ENCODE data around the gene DCBLD2. TPM values are rescaled to one million over a fixed set of nuclear protein-coding genes. Genes with fewer than 3 reads are reported as not detected.

Gene DCBLD2
- total RNA-seq, 2 donors from 2014 or later, result 26.4 to 151 TPM

DNA sequence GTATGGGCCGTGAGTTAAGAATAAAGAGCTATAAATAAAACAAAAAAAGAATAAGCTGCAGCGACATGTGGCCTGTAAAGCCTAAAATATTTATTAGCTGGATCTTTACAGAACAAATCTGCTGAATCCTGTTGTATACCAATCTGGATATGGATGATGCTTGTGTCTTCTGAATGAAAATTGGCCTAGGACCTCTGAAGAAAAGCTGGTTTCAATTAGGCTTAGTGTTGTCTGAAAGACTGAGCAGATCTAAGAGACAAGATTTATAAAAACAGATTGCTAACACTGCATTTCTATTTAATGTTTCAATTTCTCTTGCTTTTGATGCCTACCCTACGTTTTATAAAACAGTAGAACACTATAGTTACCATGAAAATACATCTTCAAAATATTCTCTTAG lies 80.4 kb downstream of the DCBLD2 start:
- TF ChIP-seq POLR2A (IDR thresholded peaks at IDR 0.05) (no peak), POLR2AphosphoS5 (IDR thresholded peaks at IDR 0.05) (no peak)
- TF ChIP-seq, protein P1, sequence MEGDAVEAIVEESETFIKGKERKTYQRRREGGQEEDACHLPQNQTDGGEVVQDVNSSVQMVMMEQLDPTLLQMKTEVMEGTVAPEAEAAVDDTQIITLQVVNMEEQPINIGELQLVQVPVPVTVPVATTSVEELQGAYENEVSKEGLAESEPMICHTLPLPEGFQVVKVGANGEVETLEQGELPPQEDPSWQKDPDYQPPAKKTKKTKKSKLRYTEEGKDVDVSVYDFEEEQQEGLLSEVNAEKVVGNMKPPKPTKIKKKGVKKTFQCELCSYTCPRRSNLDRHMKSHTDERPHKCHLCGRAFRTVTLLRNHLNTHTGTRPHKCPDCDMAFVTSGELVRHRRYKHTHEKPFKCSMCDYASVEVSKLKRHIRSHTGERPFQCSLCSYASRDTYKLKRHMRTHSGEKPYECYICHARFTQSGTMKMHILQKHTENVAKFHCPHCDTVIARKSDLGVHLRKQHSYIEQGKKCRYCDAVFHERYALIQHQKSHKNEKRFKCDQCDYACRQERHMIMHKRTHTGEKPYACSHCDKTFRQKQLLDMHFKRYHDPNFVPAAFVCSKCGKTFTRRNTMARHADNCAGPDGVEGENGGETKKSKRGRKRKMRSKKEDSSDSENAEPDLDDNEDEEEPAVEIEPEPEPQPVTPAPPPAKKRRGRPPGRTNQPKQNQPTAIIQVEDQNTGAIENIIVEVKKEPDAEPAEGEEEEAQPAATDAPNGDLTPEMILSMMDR (IDR thresholded peaks at IDR 0.05), result no peak
- no peak overlapping the region for H3K4me3 ChIP-seq
- H3K9me3 ChIP-seq, result no peaks in the 10 kb centered on the region
- H3K27me3 ChIP-seq (replicated peaks; ENCODE audit: insufficient read depth), result no peaks in the 10 kb centered on the region
- intact Hi-C loops (cut with DNase I), result no loop called here
- 58% methylated on average over 3 of the region's 3 CpGs for WGBS
- no peaks in the 10 kb centered on the region for H3K36me3 ChIP-seq
- DNase-seq (ENCODE audit: low spot score), result no peak
- no peak overlapping the region for H3K27ac ChIP-seq
- no peaks in the 10 kb centered on the region for H3K4me1 ChIP-seq (replicated peaks)

DNA sequence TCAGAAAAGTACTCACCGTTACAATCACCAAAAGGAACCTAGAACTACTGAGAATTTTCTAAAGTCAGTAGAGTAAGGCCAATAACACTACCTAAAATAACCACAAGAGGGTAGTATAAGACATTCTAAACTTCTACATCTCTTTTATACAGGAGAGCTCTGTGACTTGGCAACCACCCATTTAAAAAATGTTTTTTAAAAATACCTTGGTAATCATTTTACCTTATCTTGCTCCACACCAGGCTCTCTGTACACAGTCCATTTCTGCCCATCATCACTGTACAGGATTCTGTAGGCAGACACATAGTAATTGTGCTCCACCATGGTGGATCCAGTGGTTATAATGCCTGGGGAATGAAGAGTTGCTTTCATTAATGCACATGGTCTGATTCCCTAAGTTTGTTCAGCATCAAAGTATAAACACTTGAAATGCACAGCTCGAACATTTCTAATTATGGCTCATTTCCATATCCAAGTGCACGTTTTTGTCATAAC lies 83.9 kb downstream of the DCBLD2 start:
- no peak overlapping the region for H3K27ac ChIP-seq
- H3K4me1 ChIP-seq (replicated peaks), result no peaks in the 10 kb centered on the region
- intact Hi-C loops (cut with DNase I), result loop anchor here (2.0 to 5.0 kb wide), 2 partner anchors 177 to 935 kb away; no protein-coding TSS in a partner anchor
- DNase-seq (ENCODE audit: low spot score), result no peak
- H3K4me3 ChIP-seq, result no peak overlapping the region
- no peaks in the 10 kb centered on the region for H3K9me3 ChIP-seq
- 24% methylated on average over 3 of the region's 3 CpGs for WGBS
- no peaks in the 10 kb centered on the region for H3K27me3 ChIP-seq (replicated peaks; ENCODE audit: insufficient read depth)
- TF ChIP-seq POLR2AphosphoS5 (IDR thresholded peaks at IDR 0.05) (no peak), POLR2A (IDR thresholded peaks at IDR 0.05) (no peak)
- TF ChIP-seq, protein P1 (IDR thresholded peaks at IDR 0.05), result peak in 3 of 4 experiments; percentile 83 to 88 (median 86)
- H3K36me3 ChIP-seq, result no peaks in the 10 kb centered on the region

DNA sequence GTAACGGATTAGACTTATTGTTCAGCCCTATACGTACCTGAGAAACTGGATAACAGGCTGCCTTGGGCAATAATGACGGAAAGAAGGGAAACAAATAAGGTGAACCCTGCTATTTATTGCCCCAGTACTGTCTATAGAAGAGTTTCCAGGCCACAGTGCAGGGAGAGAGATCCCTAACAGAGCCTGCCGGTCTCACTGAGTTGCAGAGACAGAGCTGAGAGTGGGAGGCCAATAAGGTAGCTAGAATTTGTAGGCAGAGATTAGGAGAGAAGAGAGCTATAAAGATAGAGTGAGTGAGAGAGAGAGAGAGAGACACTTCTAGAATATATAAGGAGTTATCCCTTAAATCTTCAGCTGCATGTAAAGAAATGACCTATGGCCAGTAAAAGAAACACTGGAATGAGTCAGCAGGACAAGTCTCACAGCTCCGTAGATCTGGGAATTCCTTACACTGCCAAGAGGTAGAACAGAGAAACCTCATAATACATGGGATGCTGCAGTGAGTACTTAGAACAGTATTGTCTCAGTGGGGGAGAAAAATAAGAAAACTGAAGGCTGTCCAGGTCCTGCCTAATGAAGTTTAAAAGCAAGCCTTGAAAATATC lies 86.6 kb downstream of the DCBLD2 start:
- TF ChIP-seq POLR2AphosphoS5 (IDR thresholded peaks at IDR 0.05) (no peak), POLR2A (IDR thresholded peaks at IDR 0.05) (no peak)
- TF ChIP-seq, protein P1 (IDR thresholded peaks at IDR 0.05), result no peak
- Histone ChIP-seq H3K4me3 (no peak overlapping the region), H3K27ac (no peak overlapping the region), H3K27me3 (replicated peaks; ENCODE audit: insufficient read depth) (no peaks in the 10 kb centered on the region), H3K4me1 (replicated peaks) (no peaks in the 10 kb centered on the region), H3K9me3 (no peaks in the 10 kb centered on the region), H3K36me3 (no peaks in the 10 kb centered on the region)
- 81% methylated on average over 5 of the region's 5 CpGs for WGBS
- DNase-seq (ENCODE audit: low spot score), result no peak
- intact Hi-C loops (cut with DNase I), result loop anchor here (5.0 kb wide), 2 partner anchors 213 to 937 kb away; no protein-coding TSS in a partner anchor

DNA sequence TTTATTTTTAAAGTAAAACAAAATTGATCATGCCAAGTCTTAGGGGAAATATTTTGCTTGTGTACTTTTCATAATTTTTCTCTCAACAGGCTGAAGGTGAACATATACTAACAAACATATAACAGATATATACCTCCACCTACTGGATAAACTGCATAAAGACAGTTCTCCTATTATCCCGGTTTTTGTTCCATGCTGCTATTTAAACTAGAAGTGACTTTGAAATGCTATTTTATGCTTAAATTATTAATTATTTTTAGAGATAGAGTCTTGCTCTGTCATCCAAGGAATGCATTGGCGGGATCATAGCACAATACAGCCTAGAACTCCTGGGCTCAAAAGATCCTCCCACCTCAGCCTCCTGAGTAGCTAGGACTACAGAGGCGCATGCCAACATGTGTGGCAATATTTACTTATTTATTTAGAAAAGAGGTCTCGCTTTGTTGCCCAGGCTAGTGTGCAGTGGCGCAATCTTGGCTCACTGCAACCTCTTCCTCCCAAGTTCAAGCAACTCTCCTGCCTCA lies 88.6 kb downstream of the DCBLD2 start:
- TF ChIP-seq POLR2AphosphoS5 (IDR thresholded peaks at IDR 0.05) (no peak), POLR2A (IDR thresholded peaks at IDR 0.05) (no peak)
- TF ChIP-seq, protein P1 (IDR thresholded peaks at IDR 0.05), result peak in 3 of 4 experiments; percentile 67 to 78 (median 77)
- Histone ChIP-seq H3K36me3 (no peaks in the 10 kb centered on the region), H3K4me1 (replicated peaks) (no peaks in the 10 kb centered on the region), H3K27ac (no peak overlapping the region), H3K4me3 (no peak overlapping the region), H3K27me3 (replicated peaks; ENCODE audit: insufficient read depth) (no peaks in the 10 kb centered on the region), H3K9me3 (no peaks in the 10 kb centered on the region)
- intact Hi-C loops (cut with DNase I), result loop anchor here (5.0 kb wide), 1 partner anchor 211 kb away; no protein-coding TSS in a partner anchor
- WGBS, result 55% methylated on average over 5 of the region's 5 CpGs
- no peak for DNase-seq (ENCODE audit: low spot score)

Data from prostate gland (tissue), 2 donors.